Fibroblast of peridontal ligament (primary cell): ENCODE data around the gene RNF141.
A peak's percentile ranks its signal among the peaks of the same experiment; 100 is the strongest.

Experiments
- DNase-seq: peaks from one replicate; pipeline ENCODE4 v3.0.0-alpha.2; 2010; ENCODE audit errors: extremely low read depth

The RNF141 gene

DNA sequence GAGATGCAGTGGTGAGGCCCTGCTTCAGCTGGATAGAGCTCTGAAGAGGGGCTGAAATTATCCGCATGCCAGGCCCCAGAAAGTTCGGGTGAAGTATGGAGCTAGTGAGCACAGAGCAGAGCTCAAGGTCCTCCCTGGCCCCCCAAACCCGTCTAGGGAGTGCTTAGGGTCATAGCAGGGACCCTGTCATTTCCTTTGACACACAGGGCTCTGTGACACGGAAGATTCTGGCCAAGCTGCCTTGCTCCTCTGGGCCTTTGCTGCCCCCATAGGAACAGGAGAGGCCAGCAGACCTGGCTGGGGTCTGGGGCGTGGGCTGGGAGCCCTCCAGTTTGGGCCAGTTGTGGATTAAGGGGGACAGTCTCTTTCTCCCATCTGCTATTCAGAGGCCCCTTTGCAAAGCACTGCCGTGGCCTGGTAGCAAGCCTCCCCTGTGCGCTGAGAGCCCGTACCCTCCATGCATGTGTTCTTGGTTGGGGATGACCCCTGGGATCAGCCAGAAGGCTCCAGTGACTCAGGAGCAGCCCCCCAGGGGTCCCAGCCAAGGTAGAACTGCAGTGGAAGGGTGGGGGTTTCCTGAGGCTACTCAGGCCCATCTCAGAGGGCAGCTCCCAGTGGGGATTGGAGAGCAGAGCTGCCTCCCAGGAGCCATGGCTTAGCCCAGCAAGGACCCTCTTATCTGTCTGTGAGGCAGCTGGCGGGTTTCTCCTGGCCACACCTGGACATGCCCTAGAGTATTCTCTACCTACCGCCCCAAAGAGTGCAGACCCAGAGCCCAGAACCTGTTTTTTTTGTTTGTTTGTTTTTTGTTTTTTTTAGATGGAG lies 42.3 kb downstream of the RNF141 start:
- no peak for DNase-seq

- no peak for DNase-seq
These were observed 43.0 kb downstream of the RNF141 start for GRCh38 chr11:10498022-10498400.

DNA sequence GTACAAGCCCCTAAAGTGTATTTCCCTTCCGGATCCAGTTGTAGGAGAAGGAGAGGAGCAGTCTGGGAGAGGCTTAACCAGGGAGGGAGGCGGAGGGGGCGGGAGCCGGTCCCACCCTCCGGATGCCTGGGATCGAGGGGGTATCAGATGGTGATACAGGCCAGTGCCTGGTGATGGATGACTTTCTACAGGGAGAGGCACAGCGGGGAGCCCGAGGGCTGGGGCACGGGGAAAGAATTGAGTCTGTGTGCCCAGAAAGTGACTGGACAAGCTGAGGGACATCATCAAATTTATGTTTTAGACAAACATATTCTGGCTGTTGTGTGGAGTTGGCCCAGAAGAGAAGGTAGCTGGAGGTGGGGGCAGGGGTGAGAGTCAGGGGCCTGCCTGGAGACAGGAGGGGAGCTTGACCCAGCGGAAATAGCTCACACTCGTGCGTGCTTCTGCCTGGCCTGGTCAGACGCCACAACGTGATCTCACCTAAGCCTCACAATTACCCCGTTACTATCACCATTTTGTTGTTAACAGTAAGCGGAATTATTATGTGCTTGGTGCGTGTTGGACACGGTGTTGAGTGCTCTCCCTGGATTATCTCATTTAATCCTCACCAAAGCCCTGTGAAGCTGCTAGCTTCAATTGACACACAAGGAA lies 43.5 kb downstream of the RNF141 start:
- no peak for DNase-seq

GRCh38 chr11:10496296-10496936 lies 44.6 kb downstream of the RNF141 start:
- DNase-seq = no peak

GRCh38 chr11:10495464-10495786 lies 45.6 kb downstream of the RNF141 start:
- no peak for DNase-seq

- DNase-seq = no peak
These were observed 46.1 kb downstream of the RNF141 start for GRCh38 chr11:10494636-10495463.

DNA sequence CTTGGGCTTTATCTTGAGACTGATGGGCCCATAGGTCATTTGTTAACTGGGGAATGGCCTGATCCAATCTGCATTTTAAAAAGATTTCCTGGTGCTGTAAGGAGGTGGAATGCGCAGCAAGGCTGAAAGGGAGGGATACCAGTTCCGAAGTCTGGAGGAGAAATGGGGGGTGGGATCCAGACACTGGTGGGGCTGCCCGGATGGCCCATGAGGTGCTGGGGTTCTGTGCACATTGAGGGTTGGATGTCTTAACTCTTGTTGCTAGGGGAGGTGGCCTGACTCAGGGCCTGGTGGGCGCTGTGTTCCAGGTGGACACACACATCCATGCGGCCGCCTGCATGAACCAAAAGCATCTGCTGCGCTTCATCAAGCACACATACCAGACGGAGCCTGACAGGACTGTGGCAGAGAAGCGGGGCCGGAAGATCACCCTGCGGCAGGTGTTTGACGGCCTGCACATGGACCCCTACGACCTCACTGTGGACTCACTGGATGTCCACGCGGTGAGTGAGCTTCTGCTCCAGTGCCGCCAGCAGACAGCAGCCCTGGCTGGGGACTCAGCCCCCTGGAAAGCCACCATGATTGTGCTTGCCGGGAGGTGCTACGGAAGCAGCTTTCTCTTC lies 47.8 kb downstream of the RNF141 start:
- DNase-seq = no peak

DNA sequence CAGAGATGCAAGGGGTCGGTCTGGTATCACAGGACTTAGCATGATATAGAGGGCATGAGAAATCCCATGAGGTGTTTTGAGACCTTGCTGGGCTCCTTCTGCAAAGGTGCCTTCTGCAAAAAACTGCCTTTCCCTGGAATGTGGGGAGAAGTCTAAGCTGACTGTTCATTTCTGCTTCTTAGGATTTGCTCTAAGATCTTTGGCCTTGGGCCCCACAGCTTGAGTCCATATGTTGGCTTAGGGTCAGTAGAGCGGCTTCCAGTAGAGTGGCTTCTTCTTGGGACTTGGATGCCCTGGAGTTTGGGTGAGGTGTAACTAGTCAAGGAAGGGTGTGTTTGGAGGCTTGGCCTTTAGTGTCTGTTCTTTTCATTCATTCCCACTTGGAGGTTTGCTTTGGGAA lies 48.9 kb downstream of the RNF141 start:
- no peak for DNase-seq

DNA sequence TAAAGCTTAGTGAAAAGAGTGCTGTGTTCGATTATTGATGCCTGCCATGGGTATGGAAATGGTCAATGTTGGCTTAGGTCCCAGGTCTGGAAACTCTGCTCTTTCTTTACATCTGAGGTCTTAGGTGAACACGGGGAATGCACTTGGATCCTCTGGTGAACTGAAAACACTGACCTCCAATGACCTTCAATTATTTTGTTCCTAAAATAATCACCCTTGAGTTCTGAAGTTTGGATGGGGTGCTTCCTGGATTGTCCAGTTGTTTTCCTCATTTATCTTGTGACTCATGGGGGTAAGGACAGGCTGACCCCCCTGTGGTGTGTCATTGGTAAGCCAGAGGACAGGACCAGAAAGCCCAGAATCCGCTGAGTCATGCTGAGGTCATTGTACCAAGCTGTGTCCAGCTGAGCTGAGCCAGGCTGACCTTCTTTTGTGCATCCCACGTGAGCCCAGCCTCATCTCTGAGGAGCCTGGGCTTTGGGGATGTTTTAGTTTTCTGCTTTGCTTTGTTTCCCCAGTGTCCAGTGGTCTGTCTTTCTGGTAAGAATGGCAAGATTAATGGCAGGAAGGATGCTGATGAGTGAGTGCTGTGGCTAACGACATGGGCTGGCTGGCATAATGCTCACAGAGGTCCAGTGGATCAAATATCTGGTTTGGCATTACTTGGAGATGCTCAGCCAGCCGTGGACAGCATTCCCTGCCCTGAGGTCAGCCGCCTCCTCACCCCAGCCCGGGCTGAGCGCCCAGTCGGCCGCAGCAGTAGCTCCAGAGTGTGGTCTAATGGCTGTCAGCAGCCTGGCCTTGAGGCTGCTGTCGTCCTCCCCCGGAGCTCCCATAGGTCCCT lies 50.4 kb downstream of the RNF141 start:
- peak; percentile 94 for DNase-seq

GRCh38 chr11:10490032-10490397 lies 51.0 kb downstream of the RNF141 start:
- no peak for DNase-seq

GRCh38 chr11:10488934-10489691 lies 51.9 kb downstream of the RNF141 start:
- DNase-seq = no peak

- no peak for DNase-seq
These were observed 52.7 kb downstream of the RNF141 start for GRCh38 chr11:10488121-10488933.

DNA sequence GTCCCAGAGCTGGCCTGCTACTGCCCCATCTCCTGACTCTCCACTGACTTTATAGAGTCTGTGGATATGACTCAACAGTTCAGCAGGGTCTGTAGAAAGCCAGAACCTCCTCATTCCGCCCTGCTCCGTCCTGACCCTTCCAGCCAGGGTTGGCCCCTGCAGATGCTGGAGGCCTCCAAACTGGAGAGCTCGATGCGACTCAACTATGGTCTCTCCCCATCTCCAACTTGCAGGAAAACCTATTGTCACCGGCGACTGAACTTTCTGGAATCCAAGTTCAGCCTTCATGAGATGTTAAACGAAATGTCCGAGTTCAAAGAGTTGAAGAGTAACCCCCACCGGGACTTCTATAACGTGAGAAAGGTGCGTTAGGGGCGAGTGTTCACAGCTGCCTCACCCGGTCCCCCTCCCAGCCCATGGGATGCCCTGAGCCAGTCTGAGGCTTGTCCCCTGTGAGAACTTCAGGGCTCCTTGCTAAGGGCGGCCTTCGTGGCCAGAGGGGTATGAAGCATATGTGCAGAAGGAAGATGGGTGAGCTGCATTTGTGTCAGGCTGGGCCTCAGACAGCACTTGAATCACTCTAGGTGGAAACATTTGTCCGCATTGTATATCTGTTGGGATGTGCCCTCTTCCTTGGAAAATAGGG lies 53.9 kb downstream of the RNF141 start:
- no peak for DNase-seq

GRCh38 chr11:10486161-10486840 lies 54.7 kb downstream of the RNF141 start:
- no peak for DNase-seq

GRCh38 chr11:10485646-10486045 lies 55.3 kb downstream of the RNF141 start:
- DNase-seq = no peak

GRCh38 chr11:10484461-10485180 lies 56.4 kb downstream of the RNF141 start:
- DNase-seq = no peak

DNA sequence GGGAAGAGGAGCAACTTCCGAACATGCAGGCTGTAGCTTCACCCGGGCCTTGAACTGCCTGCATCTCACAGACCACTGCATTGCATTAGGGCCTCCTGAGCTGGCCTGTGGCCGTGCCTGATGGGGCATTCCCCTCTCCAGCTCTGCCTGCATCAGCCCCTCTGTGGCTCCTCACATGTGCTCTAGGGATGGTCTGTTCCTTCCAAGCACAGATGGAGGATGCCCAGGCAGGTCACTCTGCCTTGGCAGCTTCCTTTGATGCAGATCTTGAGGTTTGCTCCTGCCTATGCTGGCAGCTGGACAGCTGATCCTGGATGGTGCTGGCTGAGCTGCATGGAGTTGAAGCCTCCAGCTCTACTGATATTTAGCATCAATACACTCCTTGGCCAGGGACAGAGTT lies 57.4 kb downstream of the RNF141 start:
- no peak for DNase-seq

DNA sequence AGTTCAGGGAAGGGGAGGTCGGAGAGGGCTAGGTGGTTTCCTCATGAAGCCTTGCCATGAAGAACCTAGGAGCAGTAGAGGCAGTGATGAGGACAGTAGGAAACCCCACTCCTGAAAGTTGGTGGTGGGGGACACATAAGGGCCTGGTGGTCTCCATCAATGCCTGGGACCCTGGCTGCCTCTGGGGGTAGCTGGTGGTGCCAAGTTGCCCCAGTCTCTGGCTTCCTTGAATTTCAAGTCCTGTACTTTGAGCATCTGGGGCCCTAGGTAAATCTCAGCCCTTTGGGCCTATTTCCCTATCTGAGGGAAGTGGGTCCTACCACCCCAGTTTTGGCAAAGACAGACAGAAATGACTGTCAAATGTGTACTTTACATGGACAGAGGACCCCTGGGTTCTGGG lies 57.8 kb downstream of the RNF141 start:
- DNase-seq = no peak
